ENCODE measurements around the gene PDP2. TPM values are rescaled to one million over a fixed set of nuclear protein-coding genes. Genes with fewer than 3 reads are reported as not detected.

PDP2 gene
- total RNA-seq, 3 donors from 2014 or later (not counting 1 experiment from before 2014, with no cell fraction given): 10.2 to 16.5 (median 11.0) TPM

- no peak overlapping the region for H3K27ac Mint-ChIP-seq
Observed at GRCh38 chr16:66908116-66908515, 27.8 kb downstream of the PDP2 start.

GRCh38 chr16:66908762-66909559 is 28.6 kb downstream of the PDP2 start:
- Histone ChIP-seq H3K27ac (ENCODE audit: low read length) (no peak overlapping the region), H3K27me3 (ENCODE audit: control insufficient read depth, insufficient read depth, low read length) (no peaks in the 10 kb centered on the region), H3K4me1 (ENCODE audit: control insufficient read depth, insufficient read depth, low read length) (no peaks in the 10 kb centered on the region), H3K4me3 (ENCODE audit: low read length) (no peak overlapping the region), H3K36me3 (ENCODE audit: control insufficient read depth, insufficient read depth, low read length) (no peaks in the 10 kb centered on the region), H3K9me3 (ENCODE audit: control insufficient read depth, insufficient read depth, low read length) (no peaks in the 10 kb centered on the region)
- H3K9me3 Mint-ChIP-seq: no peaks in the 10 kb centered on the region
- H3K27me3 Mint-ChIP-seq (ENCODE audit: low read depth in 2 of 2): no peaks in the 10 kb centered on the region
- no peak overlapping the region for H3K27ac Mint-ChIP-seq
- H3K4me3 Mint-ChIP-seq: no peak overlapping the region
- no peak for DNase-seq
- intact Hi-C loops (cut with micrococcal nuclease): no loop called here
- 91% methylated on average over 13 of the region's 14 CpGs for WGBS (ENCODE audit: insufficient coverage)
- H3K4me1 Mint-ChIP-seq: peaks cover 0 to 8% of the 10 kb centered on the region in 2 donors
- no peak for TF ChIP-seq CTCF (IDR thresholded peaks at IDR 0.05)
- no peaks in the 10 kb centered on the region for H3K36me3 Mint-ChIP-seq
- ATAC-seq: no peak

More at GRCh38 chr16:66908116-66908515, 27.8 kb downstream of the PDP2 start:
- Mint-ChIP-seq H3K27me3 (ENCODE audit: low read depth in 2 of 2) (no peaks in the 10 kb centered on the region), H3K36me3 (no peaks in the 10 kb centered on the region), H3K9me3 (no peaks in the 10 kb centered on the region), H3K4me3 (no peak overlapping the region), H3K4me1 (peaks cover 0 to 8% of the 10 kb centered on the region in 2 donors)
- Histone ChIP-seq H3K27ac (ENCODE audit: low read length) (no peak overlapping the region), H3K36me3 (ENCODE audit: control insufficient read depth, insufficient read depth, low read length) (no peaks in the 10 kb centered on the region), H3K9me3 (ENCODE audit: control insufficient read depth, insufficient read depth, low read length) (no peaks in the 10 kb centered on the region), H3K27me3 (ENCODE audit: control insufficient read depth, insufficient read depth, low read length) (no peaks in the 10 kb centered on the region), H3K4me1 (ENCODE audit: control insufficient read depth, insufficient read depth, low read length) (no peaks in the 10 kb centered on the region), H3K4me3 (ENCODE audit: low read length) (no peak overlapping the region)
- ATAC-seq (no peak), DNase-seq (no peak)
- 84% methylated on average over 3 of the region's 3 CpGs for WGBS (ENCODE audit: insufficient coverage)
- no peak for TF ChIP-seq CTCF (IDR thresholded peaks at IDR 0.05)
- intact Hi-C loops (cut with micrococcal nuclease): no loop called here

GRCh38 chr16:66910175-66910940 is 30.0 kb downstream of the PDP2 start:
- ATAC-seq (no peak), DNase-seq (no peak)
- 78% methylated on average over 14 of the region's 14 CpGs for WGBS (ENCODE audit: insufficient coverage)
- H3K4me3 ChIP-seq (ENCODE audit: low read length): no peak overlapping the region
- Mint-ChIP-seq H3K27ac (no peak overlapping the region), H3K9me3 (no peaks in the 10 kb centered on the region), H3K36me3 (no peaks in the 10 kb centered on the region), H3K27me3 (ENCODE audit: low read depth in 2 of 2) (peaks cover 0 to 3% of the 10 kb centered on the region in 2 donors), H3K4me3 (no peak overlapping the region), H3K4me1 (peaks cover 0 to 8% of the 10 kb centered on the region in 2 donors)
- intact Hi-C loops (cut with micrococcal nuclease): no loop called here
- H3K9me3 ChIP-seq (ENCODE audit: control insufficient read depth, insufficient read depth, low read length): no peaks in the 10 kb centered on the region
- no peak for TF ChIP-seq CTCF (IDR thresholded peaks at IDR 0.05)
- no peak overlapping the region for H3K27ac ChIP-seq (ENCODE audit: low read length)
- H3K4me1 ChIP-seq (ENCODE audit: control insufficient read depth, insufficient read depth, low read length): no peaks in the 10 kb centered on the region
- H3K36me3 ChIP-seq (ENCODE audit: control insufficient read depth, insufficient read depth, low read length): no peaks in the 10 kb centered on the region
- no peaks in the 10 kb centered on the region for H3K27me3 ChIP-seq (ENCODE audit: control insufficient read depth, insufficient read depth, low read length)

Data from natural killer cell (primary cell).